Gastroesophageal sphincter (tissue), 4 donors: ENCODE results near the gene PATJ. TPM values are rescaled to one million over a fixed set of nuclear protein-coding genes. Genes with fewer than 3 reads are reported as not detected.
A peak's percentile ranks its signal among the peaks of the same experiment; 100 is the strongest.

Experiments
- ATAC-seq: fragments of 150-250 bp; one replicate; pipeline ENCODE4 v1.9.1; 2016; ENCODE audit warnings: mild to moderate bottlenecking, moderate library complexity
- H3K27ac ChIP-seq, 4 donors: fragments of 200-600 bp; sonication (generic) in 3 of 4; 1 replicate in 3 of 4; 2 replicates in 1 of 4; pipeline ENCODE4 v1.5.1; 2016 to 2019
- H3K27me3 ChIP-seq: fragments of 200-600 bp; sonication (generic); one replicate; pipeline ENCODE4 v1.5.1; 2019
- H3K36me3 ChIP-seq, 2 donors: fragments of 200-600 bp; sonication (generic); one replicate each; pipeline ENCODE4 v1.5.1; 2019; ENCODE audit warnings: control low read depth in 1 of 2
- H3K4me1 ChIP-seq, 3 donors: fragments of 200-600 bp; sonication (generic); 1 replicate in 2 of 3; 2 replicates in 1 of 3; pipeline ENCODE4 v1.5.1; 2016 to 2019; ENCODE audit warnings: control low read depth in 2 of 3
- H3K4me3 ChIP-seq, 2 donors: fragments of 200-600 bp; sonication (generic); one replicate each; pipeline ENCODE4 v1.5.1; 2019; ENCODE audit warnings: mild to moderate bottlenecking in 1 of 2, moderate library complexity in 1 of 2
- H3K9me3 ChIP-seq, 3 donors: fragments of 200-600 bp; sonication (generic); one replicate each; pipeline ENCODE4 v1.5.1; 2017 to 2019; ENCODE audit warnings: control low read depth in 2 of 3
- EP300 ChIP-seq: sonication (generic); formaldehyde crosslinking; IDR thresholded peaks from one replicate; pipeline ENCODE4 v1.6.1; 2017; ENCODE audit warnings: antibody characterized with exemption, mild to moderate bottlenecking
- POLR2A ChIP-seq, 2 donors: fragments of 450-650 bp; IDR thresholded peaks; one replicate each; pipeline ENCODE4 v1.6.1; 2017; ENCODE audit warnings: antibody characterized with exemption in 2 of 2, mild to moderate bottlenecking in 2 of 2, moderate library complexity in 1 of 2
- POLR2AphosphoS5 ChIP-seq: sonication (generic); formaldehyde crosslinking; IDR thresholded peaks from one replicate; pipeline ENCODE4 v1.6.1; 2017; ENCODE audit warnings: antibody characterized with exemption
- WGBS, 2 donors: methylation state at CpG; one replicate each; pipeline ENCODE4 v1.1.5; 2018; ENCODE audit warnings: low coverage in 1 of 2; 5-methylcytosine and 5-hydroxymethylcytosine counted together
- total RNA-seq, 4 donors: library from RNA; depleted of rRNA; stranded (reverse); fragments of >200 nt; gene quantifications; one replicate each; pipeline ENCODE4 v1.1.0, GENCODE V29; 2016
- TF ChIP-seq, protein P1 (sequence below), 4 experiments: fragments of 200-600 bp in 2 of 4; fragments of 450-650 bp in 2 of 4; sonication (generic) in 1 of 4; IDR thresholded peaks; one replicate each; pipeline ENCODE4 v1.5.1; 2017 to 2019; ENCODE audit warnings: antibody characterized with exemption in 4 of 4, mild to moderate bottlenecking in 2 of 4, moderate library complexity in 2 of 4

The PATJ gene
- total RNA-seq, 4 donors from 2014 or later: 34.8 to 59.0 (median 37.1) TPM

DNA sequence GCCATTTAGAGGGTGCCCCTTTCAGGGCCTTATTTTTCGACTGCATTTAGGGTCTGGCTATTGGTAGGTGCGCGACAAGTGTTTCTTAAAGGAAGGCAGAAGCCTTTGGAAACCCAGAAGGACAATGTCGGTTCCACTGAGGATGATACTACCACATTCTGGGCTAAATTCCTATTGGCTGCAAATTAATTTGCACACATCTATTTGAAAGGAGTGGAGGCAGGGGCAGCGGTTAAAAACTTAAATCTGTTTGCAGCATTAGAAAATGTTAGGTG lies 1.1 kb downstream of the PATJ start:
- Histone ChIP-seq H3K9me3 (no peaks in the 10 kb centered on the region), H3K36me3 (no peaks in the 10 kb centered on the region), H3K4me1 (peaks cover 0 to 43% (median 4%) of the 10 kb centered on the region in 3 donors), H3K27me3 (no peaks in the 10 kb centered on the region), H3K4me3 (peak overlapping the region; percentile 52 to 97), H3K27ac (peak overlapping the region; percentile 76 to 99 (median 96))
- no peak for ATAC-seq
- TF ChIP-seq, protein P1, sequence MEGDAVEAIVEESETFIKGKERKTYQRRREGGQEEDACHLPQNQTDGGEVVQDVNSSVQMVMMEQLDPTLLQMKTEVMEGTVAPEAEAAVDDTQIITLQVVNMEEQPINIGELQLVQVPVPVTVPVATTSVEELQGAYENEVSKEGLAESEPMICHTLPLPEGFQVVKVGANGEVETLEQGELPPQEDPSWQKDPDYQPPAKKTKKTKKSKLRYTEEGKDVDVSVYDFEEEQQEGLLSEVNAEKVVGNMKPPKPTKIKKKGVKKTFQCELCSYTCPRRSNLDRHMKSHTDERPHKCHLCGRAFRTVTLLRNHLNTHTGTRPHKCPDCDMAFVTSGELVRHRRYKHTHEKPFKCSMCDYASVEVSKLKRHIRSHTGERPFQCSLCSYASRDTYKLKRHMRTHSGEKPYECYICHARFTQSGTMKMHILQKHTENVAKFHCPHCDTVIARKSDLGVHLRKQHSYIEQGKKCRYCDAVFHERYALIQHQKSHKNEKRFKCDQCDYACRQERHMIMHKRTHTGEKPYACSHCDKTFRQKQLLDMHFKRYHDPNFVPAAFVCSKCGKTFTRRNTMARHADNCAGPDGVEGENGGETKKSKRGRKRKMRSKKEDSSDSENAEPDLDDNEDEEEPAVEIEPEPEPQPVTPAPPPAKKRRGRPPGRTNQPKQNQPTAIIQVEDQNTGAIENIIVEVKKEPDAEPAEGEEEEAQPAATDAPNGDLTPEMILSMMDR (IDR thresholded peaks at IDR 0.05): no peak
- no peak for TF ChIP-seq EP300
- TF ChIP-seq POLR2A (IDR thresholded peaks at IDR 0.05): no peak
- TF ChIP-seq POLR2AphosphoS5: no peak
- 46 to 57% methylated on average over 2 to 5 of the region's 5 CpGs for WGBS, 2 donors

DNA sequence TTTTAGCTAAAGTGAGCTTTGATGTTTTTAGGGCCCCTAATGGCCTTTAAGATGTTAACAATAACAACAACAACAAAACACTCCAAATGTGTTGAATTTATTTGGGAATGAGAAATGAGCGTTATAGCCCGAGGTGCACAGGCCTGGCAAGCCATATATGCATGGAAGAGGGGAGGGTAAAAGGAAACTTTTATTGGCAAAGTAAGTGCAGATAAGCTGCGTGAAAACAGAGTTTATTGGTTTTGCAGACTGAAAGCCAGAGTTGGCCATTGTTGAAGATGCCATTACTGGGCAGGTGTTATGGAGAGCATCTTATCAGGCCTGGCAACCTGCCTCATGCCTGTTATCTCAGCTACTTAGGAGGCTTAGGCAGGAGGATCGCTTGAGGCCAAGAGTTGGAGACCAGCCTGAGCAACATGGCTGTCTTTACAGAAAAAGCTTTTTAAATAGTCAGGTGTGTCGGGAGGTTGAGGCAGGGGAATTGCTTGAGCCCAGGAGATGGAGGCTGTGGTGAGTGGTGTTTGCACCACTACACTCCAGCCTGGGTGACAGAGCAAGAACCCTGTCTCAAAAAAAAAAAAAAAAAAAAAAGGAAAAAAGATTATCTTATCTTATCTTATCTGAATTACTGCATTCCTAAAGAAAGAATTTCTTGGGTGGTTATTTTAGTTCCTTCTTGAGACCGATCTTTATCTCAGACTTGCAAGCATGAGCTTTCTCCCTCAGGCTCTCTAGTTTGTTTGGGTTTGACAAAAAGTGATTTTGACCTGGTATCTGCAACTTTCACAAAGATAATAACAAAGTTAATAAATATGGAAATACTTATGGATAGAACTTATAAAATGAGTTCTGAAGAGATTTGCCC lies 1.7 kb downstream of the PATJ start:
- ATAC-seq: no peak
- H3K4me1 ChIP-seq: peaks cover 0 to 43% (median 4%) of the 10 kb centered on the region in 3 donors
- no peaks in the 10 kb centered on the region for H3K36me3 ChIP-seq
- TF ChIP-seq EP300 (no peak), POLR2A (IDR thresholded peaks at IDR 0.05) (no peak), POLR2AphosphoS5 (no peak)
- TF ChIP-seq, protein P1 (IDR thresholded peaks at IDR 0.05): no peak
- H3K4me3 ChIP-seq: peak overlapping the region in 1 of 2 donors; percentile 97
- WGBS, 2 donors: 86 to 89% methylated on average over 3 to 5 of the region's 6 CpGs
- no peaks in the 10 kb centered on the region for H3K27me3 ChIP-seq
- peak overlapping the region; percentile 76 to 99 (median 96) for H3K27ac ChIP-seq
- H3K9me3 ChIP-seq: no peaks in the 10 kb centered on the region

DNA sequence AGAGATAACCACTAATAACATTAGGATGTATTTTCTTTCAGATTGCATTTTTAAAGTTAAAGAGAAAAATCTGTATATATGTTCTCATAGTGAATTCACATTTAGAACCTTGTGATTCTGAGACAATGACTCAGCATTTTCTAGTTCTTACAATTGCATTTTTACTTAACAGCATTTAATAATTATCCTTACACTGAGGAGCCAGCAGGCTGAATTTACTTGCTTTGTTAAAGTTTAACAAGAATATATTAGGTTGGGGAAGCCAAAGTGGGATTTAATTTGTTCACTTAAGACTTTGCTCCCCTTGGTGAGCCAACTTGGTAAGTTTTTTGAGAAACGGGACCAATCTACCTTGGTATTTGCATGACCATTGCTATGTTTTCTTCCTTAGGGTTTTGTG lies 4.5 kb downstream of the PATJ start:
- peak overlapping the region in 3 of 4 donors; percentile 33 to 53 (median 43) for H3K27ac ChIP-seq
- WGBS, 2 donors: 0 to 44% methylated on average over 1 of the region's 1 CpG

DNA sequence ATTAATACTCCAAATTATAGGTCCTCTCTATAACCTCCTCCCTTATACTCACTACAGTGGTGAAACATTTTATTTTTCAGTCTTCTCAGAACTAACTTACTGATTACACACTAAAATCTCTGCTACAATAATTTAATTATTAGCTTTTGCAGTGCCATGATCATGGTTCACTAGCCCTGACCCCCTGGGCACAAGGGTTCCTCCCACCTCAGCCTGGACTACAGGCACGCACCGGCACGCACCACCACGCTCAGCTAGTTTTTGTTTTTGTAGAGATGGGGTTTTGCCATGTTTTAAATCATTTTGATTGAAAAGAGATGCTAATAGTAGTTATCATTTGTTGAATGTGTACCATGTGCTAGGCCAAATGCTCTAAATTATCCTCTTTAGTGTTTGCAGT lies 6.3 kb downstream of the PATJ start:
- TF ChIP-seq, protein P1 (IDR thresholded peaks at IDR 0.05): no peak
- TF ChIP-seq EP300 (no peak), POLR2AphosphoS5 (no peak), POLR2A (IDR thresholded peaks at IDR 0.05) (no peak)
- Histone ChIP-seq H3K27ac (no peak overlapping the region), H3K4me3 (no peak overlapping the region), H3K4me1 (peaks cover 0 to 26% (median 0%) of the 10 kb centered on the region in 3 donors), H3K36me3 (no peaks in the 10 kb centered on the region), H3K27me3 (no peaks in the 10 kb centered on the region), H3K9me3 (no peaks in the 10 kb centered on the region)
- no peak for ATAC-seq
- 94 to 98% methylated on average over 4 of the region's 4 CpGs for WGBS, 2 donors

More for the DNA sequence above, 4.5 kb downstream of the PATJ start:
- no peaks in the 10 kb centered on the region for H3K36me3 ChIP-seq
- no peak for TF ChIP-seq POLR2A (IDR thresholded peaks at IDR 0.05)
- TF ChIP-seq POLR2AphosphoS5: no peak
- peaks cover 0 to 32% (median 0%) of the 10 kb centered on the region in 3 donors for H3K4me1 ChIP-seq
- no peaks in the 10 kb centered on the region for H3K27me3 ChIP-seq
- H3K9me3 ChIP-seq: no peaks in the 10 kb centered on the region
- ATAC-seq: no peak
- no peak overlapping the region for H3K4me3 ChIP-seq

DNA sequence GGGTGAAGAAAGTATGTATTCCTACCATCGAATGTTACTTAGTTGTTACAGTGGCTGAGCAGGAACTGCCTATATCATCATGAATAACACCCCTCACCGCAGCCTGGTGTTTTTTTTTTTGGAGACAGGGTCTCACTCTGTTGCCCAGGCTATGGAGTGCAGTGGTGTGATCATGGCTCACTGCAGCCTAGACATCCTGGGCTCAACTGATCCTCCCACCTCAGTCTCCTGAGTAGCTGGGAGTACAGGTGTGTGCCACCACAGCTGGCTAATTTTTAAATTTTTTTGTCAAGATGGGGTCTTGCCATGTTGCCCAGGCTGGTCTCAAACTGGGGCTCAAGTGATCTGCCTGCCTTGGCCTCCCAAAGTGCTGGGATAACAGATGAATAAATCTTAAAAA lies 7.3 kb downstream of the PATJ start:
- Histone ChIP-seq H3K27ac (no peak overlapping the region), H3K4me3 (no peak overlapping the region), H3K36me3 (no peaks in the 10 kb centered on the region), H3K9me3 (no peaks in the 10 kb centered on the region), H3K4me1 (peaks cover 0 to 21% (median 0%) of the 10 kb centered on the region in 3 donors), H3K27me3 (no peaks in the 10 kb centered on the region)
- TF ChIP-seq POLR2A (IDR thresholded peaks at IDR 0.05) (no peak), EP300 (no peak), POLR2AphosphoS5 (no peak)
- TF ChIP-seq, protein P1 (IDR thresholded peaks at IDR 0.05): no peak
- 94 to 100% methylated on average over 2 of the region's 2 CpGs for WGBS, 2 donors
- ATAC-seq: no peak
